B cell (primary cell): Measurements from ENCODE around the gene CLEC11A. TPM values are rescaled to one million over a fixed set of nuclear protein-coding genes. Genes with fewer than 3 reads are reported as not detected.
A peak's percentile ranks its signal among the peaks of the same experiment; 100 is the strongest.

ENCODE experiments used
- ATAC-seq: fragments of 200-7000 bp; cut with Tn5 transposase; one replicate; pipeline ENCODE4 v1.10.0; 2021; ENCODE audit warnings: low read depth, mild to moderate bottlenecking, moderate number of reproducible peaks, moderate library complexity
- CTCF ChIA-PET: fragments of 350-600 bp; sonication (Branson Sonifier 250); formaldehyde crosslinking; loops from one replicate; lab custom pipeline; 2021; ENCODE audit warnings: antibody characterized with exemption, inconsistent platforms; lab: Charles Lee
- POLR2A ChIA-PET: fragments of 350-600 bp; sonication (Branson Sonifier 250); formaldehyde crosslinking; loops from one replicate; lab custom pipeline; 2021; ENCODE audit warnings: antibody characterized with exemption; lab: Charles Lee
- DNase-seq: peaks from one replicate; pipeline ENCODE4 v3.0.0; 2013
- H2AFZ ChIP-seq: 2 replicates; pipeline ENCODE4 v1.6.1; 2012; ENCODE audit warnings: mild to moderate bottlenecking, low read depth, low read length; ENCODE audit not compliant: insufficient read depth, poor library complexity, severe bottlenecking
- H3K27ac ChIP-seq, 2 donors: 1 replicate in 1 of 2; 2 replicates in 1 of 2; pipeline ENCODE4 v1.5.1; 2012 to 2013; ENCODE audit warnings: low read length in 2 of 2, mild to moderate bottlenecking in 2 of 2, moderate library complexity in 1 of 2
- H3K27me3 ChIP-seq, 4 experiments: fragments of 200-600 bp in 1 of 4; sonication (generic) in 1 of 4; replicated peaks in 1 of 4; 1 replicate in 2 of 4; 2 replicates in 2 of 4; pipeline versions ENCODE4 v1.6.1 to v1.7.0; 2013 to 2016; ENCODE audit warnings: low read length in 3 of 4, mild to moderate bottlenecking in 2 of 4, mixed read lengths in 1 of 4, moderate library complexity in 1 of 4; ENCODE audit not compliant: insufficient read depth in 4 of 4, control insufficient read depth in 3 of 4; ENCODE audit errors: control extremely low read depth in 1 of 4
- H3K36me3 ChIP-seq, 2 experiments: replicated peaks in 1 of 2; 1 replicate in 1 of 2; 2 replicates in 1 of 2; pipeline versions ENCODE4 v1.6.1 to v1.7.1; 2013; ENCODE audit warnings: low read length in 1 of 2; ENCODE audit not compliant: insufficient read depth in 2 of 2, control insufficient read depth in 1 of 2; ENCODE audit errors: control extremely low read depth in 1 of 2, extremely low read depth in 1 of 2
- H3K4me1 ChIP-seq, 2 donors: fragments of 200-600 bp in 1 of 2; sonication (generic) in 1 of 2; 1 replicate in 1 of 2; 2 replicates in 1 of 2; pipeline versions ENCODE4 v1.5.1 to v1.6.1; 2013 to 2017; ENCODE audit warnings: low read length in 2 of 2; ENCODE audit not compliant: control insufficient read depth in 2 of 2, insufficient read depth in 2 of 2
- H3K4me2 ChIP-seq: replicated peaks from 2 replicates; pipeline ENCODE3; 2012; ENCODE audit warnings: mild to moderate bottlenecking, low read depth, low read length; ENCODE audit not compliant: poor library complexity, severe bottlenecking
- H3K4me3 ChIP-seq, 5 experiments: fragments of 200-600 bp in 1 of 5; sonication (generic) in 1 of 5; 1 replicate in 3 of 5; 2 replicates in 2 of 5; pipeline versions ENCODE4 v1.5.1 to v1.7.0; 2011 to 2016; ENCODE audit warnings: low read length in 4 of 5, mild to moderate bottlenecking in 4 of 5, low read depth in 2 of 5, control low read depth in 1 of 5, moderate library complexity in 1 of 5; ENCODE audit not compliant: insufficient read depth in 1 of 5; ENCODE audit errors: control extremely low read depth in 1 of 5, extremely low read depth in 1 of 5
- H3K79me2 ChIP-seq: fragments of 200-600 bp; sonication (generic); one replicate; pipeline ENCODE4 v1.6.0; 2016; ENCODE audit warnings: low read length; ENCODE audit not compliant: control insufficient read depth, insufficient read depth
- H3K9ac ChIP-seq: fragments of 200-600 bp; sonication (generic); 2 replicates; pipeline ENCODE4 v1.6.1; 2017; ENCODE audit warnings: mild to moderate bottlenecking, low read length, moderate library complexity
- H3K9me3 ChIP-seq, 3 donors: one replicate each; pipeline versions ENCODE4 v1.6.1 to v1.7.1; 2013; ENCODE audit warnings: low read length in 2 of 3; ENCODE audit not compliant: control insufficient read depth in 2 of 3, insufficient read depth in 1 of 3; ENCODE audit errors: control extremely low read depth in 1 of 3
- H4K20me1 ChIP-seq: 2 replicates; pipeline ENCODE4 v1.6.0; 2012; ENCODE audit warnings: mild to moderate bottlenecking, low read length; ENCODE audit not compliant: insufficient read depth, control insufficient read depth, poor library complexity, severe bottlenecking
- H3K27ac Mint-ChIP-seq: one replicate; pipeline ENCODE4 v1.8.0; 2021; ENCODE audit warnings: mixed read lengths
- H3K27me3 Mint-ChIP-seq: one replicate; pipeline ENCODE4 v1.8.0; 2021; ENCODE audit warnings: mixed read lengths
- H3K4me1 Mint-ChIP-seq: one replicate; pipeline ENCODE4 v1.8.0; 2021; ENCODE audit warnings: mixed read lengths
- H3K4me3 Mint-ChIP-seq: one replicate; pipeline ENCODE4 v1.8.0; 2021; ENCODE audit warnings: mixed read lengths
- H3K9me3 Mint-ChIP-seq: one replicate; pipeline ENCODE4 v1.8.0; 2022; ENCODE audit warnings: mixed read lengths; ENCODE audit not compliant: insufficient read depth
- EZH2 ChIP-seq: IDR thresholded peaks from 2 replicates; pipeline ENCODE4 v1.6.1; 2012; ENCODE audit warnings: borderline replicate concordance, low read depth, mild to moderate bottlenecking, moderate library complexity, low read length; ENCODE audit not compliant: insufficient read depth, poor library complexity, severe bottlenecking
- WGBS: methylation state at CpG from one replicate; pipeline ENCODE4 v1.1.5; 2013; ENCODE audit warnings: missing lambda C conversion rate; ENCODE audit not compliant: insufficient coverage; 5-methylcytosine and 5-hydroxymethylcytosine counted together
- intact Hi-C: fragments of 100-400 bp; cut with micrococcal nuclease; formaldehyde crosslinking; loops from one replicate; pipeline ENCODE4 v1.10.0; 2022
- polyA plus RNA-seq: library from polyadenylated mRNA; depleted of rRNA; stranded (reverse); fragments of >200 nt; gene quantifications from 2 replicates; pipeline ENCODE4 v1.2.3, GENCODE V29; 2012
- total RNA-seq, 2 donors: library from RNA; stranded (reverse); fragments of 120-200 nt in 1 of 2; gene quantifications; 1 replicate in 1 of 2; 2 replicates in 1 of 2; pipeline versions ENCODE4 v1.2.3 to v1.2.4, GENCODE V29; 2013 to 2022
- TF ChIP-seq, protein P1 (sequence below): fragments of 200-600 bp; IDR thresholded peaks from one replicate; pipeline ENCODE4 v1.8.0; 2022; ENCODE audit warnings: antibody characterized with exemption, mild to moderate bottlenecking

CLEC11A gene
- total and polyA plus RNA-seq, 2 donors (not counting 1 experiment from before 2014, with no cell fraction given) = 0.52 to 1.6 TPM

DNA sequence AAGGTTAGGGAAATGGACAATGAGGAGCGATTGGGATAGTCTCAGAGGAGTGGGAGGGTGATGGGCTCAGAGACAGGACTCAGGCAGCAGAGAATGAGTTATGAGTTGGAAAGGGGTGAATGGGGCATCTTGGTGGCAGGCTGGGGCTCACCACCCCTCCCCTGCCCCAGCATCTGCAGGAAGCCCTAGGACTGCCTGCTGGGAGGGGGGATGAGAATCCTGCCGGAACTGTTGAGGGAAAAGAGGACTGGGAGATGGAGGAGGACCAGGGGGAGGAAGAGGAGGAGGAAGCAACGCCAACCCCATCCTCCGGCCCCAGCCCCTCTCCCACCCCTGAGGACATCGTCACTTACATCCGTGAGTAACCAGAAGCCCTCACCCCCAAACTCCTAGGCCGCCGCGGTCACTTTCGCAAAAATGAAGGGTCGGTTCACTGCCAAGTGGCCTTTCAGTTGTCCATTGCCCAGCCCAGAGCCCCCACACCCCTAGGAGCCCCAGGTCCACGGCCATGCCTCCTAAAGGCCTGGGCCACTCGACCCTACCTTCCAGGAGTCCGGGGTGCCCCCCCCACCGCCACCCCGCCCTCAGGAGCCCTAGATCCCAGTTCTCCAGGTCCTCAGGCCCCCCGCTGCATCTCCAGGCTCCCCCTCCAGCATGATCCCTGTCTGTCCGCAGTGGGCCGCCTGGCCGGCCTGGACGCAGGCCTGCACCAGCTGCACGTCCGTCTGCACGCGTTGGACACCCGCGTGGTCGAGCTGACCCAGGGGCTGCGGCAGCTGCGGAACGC, 764 bp downstream of the CLEC11A start:
- H3K4me2 ChIP-seq = peak overlapping the region; percentile 69
- H3K9me3 ChIP-seq = peaks cover 0 to 59% (median 3%) of the 10 kb centered on the region in 3 donors
- peaks cover 56% of the 10 kb centered on the region for H3K27me3 Mint-ChIP-seq
- ChIA-PET CTCF (interaction anchor here (1.3 to 2.4 kb wide), 3 partner anchors 54 to 198 kb away, joined by 3 to 6 read pairs (median 5); no protein-coding TSS in a partner anchor), POLR2A (no interaction called here)
- peak overlapping the region; percentile 75 for H3K4me3 Mint-ChIP-seq
- H3K4me1 Mint-ChIP-seq = peaks cover 36% of the 10 kb centered on the region
- DNase-seq (no peak), ATAC-seq (no peak)
- peak overlapping the region in 3 of 5 experiments; percentile 43 to 53 (median 50) for H3K4me3 ChIP-seq
- H3K9ac ChIP-seq = peak overlapping the region; percentile 55
- H4K20me1 ChIP-seq = no peaks in the 10 kb centered on the region
- TF ChIP-seq, protein P1, sequence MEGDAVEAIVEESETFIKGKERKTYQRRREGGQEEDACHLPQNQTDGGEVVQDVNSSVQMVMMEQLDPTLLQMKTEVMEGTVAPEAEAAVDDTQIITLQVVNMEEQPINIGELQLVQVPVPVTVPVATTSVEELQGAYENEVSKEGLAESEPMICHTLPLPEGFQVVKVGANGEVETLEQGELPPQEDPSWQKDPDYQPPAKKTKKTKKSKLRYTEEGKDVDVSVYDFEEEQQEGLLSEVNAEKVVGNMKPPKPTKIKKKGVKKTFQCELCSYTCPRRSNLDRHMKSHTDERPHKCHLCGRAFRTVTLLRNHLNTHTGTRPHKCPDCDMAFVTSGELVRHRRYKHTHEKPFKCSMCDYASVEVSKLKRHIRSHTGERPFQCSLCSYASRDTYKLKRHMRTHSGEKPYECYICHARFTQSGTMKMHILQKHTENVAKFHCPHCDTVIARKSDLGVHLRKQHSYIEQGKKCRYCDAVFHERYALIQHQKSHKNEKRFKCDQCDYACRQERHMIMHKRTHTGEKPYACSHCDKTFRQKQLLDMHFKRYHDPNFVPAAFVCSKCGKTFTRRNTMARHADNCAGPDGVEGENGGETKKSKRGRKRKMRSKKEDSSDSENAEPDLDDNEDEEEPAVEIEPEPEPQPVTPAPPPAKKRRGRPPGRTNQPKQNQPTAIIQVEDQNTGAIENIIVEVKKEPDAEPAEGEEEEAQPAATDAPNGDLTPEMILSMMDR = no peak
- no peak for TF ChIP-seq EZH2
- 4% methylated on average over 24 of the region's 31 CpGs for WGBS
- intact Hi-C loops = loop anchor here (2.0 kb wide), 1 partner anchor 355 kb away; no protein-coding TSS in a partner anchor
- peak overlapping the region; percentile 73 for H2AFZ ChIP-seq
- H3K79me2 ChIP-seq = no peaks in the 10 kb centered on the region
- peaks cover 0 to 85% (median 27%) of the 10 kb centered on the region in 4 experiments for H3K27me3 ChIP-seq
- no peak overlapping the region for H3K27ac Mint-ChIP-seq
- no peaks in the 10 kb centered on the region for H3K36me3 ChIP-seq
- no peaks in the 10 kb centered on the region for H3K9me3 Mint-ChIP-seq
- peaks cover 25 to 28% of the 10 kb centered on the region in 2 donors for H3K4me1 ChIP-seq
- H3K27ac ChIP-seq = no peak overlapping the region
